ENCODE results near the gene CRYAA. TPM values are rescaled to one million over a fixed set of nuclear protein-coding genes. Genes with fewer than 3 reads are reported as not detected.

The CRYAA gene
- total RNA-seq, 1 experiment from 2014 or later = not detected

DNA sequence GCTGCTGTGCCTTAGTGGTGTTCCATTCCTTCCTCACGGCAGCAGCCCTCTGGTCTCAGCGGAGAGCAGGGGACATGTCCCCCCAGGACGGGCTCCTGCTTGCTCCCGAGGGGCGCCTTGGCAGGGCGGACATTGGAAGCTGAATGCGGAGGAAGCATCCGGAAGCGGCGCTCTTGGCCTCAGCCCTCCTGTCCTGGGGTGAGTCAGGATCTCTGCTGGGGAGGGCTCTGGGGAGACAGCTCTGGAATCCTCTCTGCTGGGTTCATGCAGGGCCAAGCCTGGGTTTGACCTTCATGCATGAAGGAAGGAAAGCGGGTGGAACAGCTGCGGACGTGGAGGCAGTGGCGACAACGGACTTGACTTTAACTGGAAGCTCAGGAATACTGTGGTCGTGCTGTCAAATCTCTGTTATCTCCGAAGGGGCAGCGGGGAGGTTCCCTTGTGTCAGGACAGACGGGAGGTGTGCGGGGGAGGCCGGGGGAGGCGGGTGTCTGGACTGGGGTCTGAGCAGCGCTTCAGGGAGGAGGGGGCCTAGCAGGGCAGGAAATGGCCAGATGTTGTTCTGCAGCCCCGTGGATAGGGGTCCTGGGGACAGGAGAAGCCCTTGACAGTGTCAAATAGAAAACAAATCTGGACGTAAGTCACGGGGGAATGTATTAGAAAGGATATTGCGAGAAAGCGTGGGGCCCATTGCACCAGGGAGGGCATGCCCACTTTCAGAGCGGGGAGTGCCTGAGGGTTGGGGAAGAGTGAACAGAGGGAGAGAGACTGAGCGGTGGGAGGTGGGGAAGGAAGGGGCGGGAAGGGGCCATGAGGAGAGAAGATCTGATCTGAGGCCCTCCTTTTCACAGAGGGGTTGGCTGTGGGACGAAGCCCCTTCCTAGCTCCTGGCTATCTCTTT lies 26.6 kb downstream of the CRYAA start:
- no peak for ATAC-seq
- H3K9me3 Mint-ChIP-seq = peaks cover 28% of the 10 kb centered on the region
- TF ChIP-seq, protein P1, sequence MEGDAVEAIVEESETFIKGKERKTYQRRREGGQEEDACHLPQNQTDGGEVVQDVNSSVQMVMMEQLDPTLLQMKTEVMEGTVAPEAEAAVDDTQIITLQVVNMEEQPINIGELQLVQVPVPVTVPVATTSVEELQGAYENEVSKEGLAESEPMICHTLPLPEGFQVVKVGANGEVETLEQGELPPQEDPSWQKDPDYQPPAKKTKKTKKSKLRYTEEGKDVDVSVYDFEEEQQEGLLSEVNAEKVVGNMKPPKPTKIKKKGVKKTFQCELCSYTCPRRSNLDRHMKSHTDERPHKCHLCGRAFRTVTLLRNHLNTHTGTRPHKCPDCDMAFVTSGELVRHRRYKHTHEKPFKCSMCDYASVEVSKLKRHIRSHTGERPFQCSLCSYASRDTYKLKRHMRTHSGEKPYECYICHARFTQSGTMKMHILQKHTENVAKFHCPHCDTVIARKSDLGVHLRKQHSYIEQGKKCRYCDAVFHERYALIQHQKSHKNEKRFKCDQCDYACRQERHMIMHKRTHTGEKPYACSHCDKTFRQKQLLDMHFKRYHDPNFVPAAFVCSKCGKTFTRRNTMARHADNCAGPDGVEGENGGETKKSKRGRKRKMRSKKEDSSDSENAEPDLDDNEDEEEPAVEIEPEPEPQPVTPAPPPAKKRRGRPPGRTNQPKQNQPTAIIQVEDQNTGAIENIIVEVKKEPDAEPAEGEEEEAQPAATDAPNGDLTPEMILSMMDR (IDR thresholded peaks at IDR 0.05) = no peak
- peaks cover 20% of the 10 kb centered on the region for H3K4me1 Mint-ChIP-seq
- H3K36me3 Mint-ChIP-seq = no peaks in the 10 kb centered on the region
- DNase-seq (ENCODE audit: low spot score) = peak; percentile 11
- peak overlapping the region; percentile 85; the same call in 1 of the 2 replicates for H3K27ac Mint-ChIP-seq
- ChIA-PET CTCF (no interaction called here), POLR2A (no interaction called here)
- no peak overlapping the region for H3K4me3 Mint-ChIP-seq
- peaks cover 2% of the 10 kb centered on the region; the same call in 1 of the 2 replicates for H3K27me3 Mint-ChIP-seq (ENCODE audit: low read depth)

DNA sequence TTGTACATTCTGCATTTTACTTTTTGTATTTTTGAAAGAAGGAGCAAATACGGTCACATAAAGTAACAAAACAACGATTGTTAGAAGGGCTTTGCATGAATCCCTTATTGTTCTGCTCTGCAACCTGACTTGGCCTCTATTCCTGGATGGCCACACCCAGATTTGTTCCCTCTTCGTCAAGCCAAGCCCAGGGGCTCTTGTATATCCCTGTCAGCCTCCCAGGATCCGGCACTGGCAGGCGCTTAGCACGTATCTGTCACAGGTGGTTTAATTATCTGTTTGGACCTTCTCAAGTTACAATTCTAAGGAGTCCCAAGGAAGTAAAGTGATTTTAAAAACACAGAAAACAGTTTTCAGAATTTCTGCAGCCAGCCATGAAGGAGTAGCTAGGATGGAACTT lies 28.0 kb downstream of the CRYAA start:
- TF ChIP-seq NR3C1 (CRISPR knock-in tag; conservative IDR thresholded peaks at IDR 0.05; ENCODE audit: low read depth) (no peak), NFE2L1 (CRISPR knock-in tag; IDR thresholded peaks at IDR 0.05) (no peak), NFATC4 (CRISPR knock-in tag; IDR thresholded peaks at IDR 0.05) (no peak), GABPB1 (CRISPR knock-in tag; IDR thresholded peaks at IDR 0.05) (no peak), NR1H2 (CRISPR knock-in tag; IDR thresholded peaks at IDR 0.05) (no peak), TP53 (CRISPR knock-in tag; IDR thresholded peaks at IDR 0.05) (no peak), ZNF121 (CRISPR knock-in tag; IDR thresholded peaks at IDR 0.05) (no peak), HMGA2 (CRISPR knock-in tag; IDR thresholded peaks at IDR 0.05) (no peak), IRF2 (CRISPR knock-in tag; IDR thresholded peaks at IDR 0.05; ENCODE audit: borderline replicate concordance, low read depth) (no peak), PRRX2 (CRISPR knock-in tag; IDR thresholded peaks at IDR 0.05) (no peak), FOXJ3 (CRISPR knock-in tag; IDR thresholded peaks at IDR 0.05; ENCODE audit: borderline replicate concordance) (no peak), CREB1 (CRISPR knock-in tag; IDR thresholded peaks at IDR 0.05) (no peak), FOXK1 (CRISPR knock-in tag; IDR thresholded peaks at IDR 0.05) (no peak)
- TF ChIP-seq, protein P2, sequence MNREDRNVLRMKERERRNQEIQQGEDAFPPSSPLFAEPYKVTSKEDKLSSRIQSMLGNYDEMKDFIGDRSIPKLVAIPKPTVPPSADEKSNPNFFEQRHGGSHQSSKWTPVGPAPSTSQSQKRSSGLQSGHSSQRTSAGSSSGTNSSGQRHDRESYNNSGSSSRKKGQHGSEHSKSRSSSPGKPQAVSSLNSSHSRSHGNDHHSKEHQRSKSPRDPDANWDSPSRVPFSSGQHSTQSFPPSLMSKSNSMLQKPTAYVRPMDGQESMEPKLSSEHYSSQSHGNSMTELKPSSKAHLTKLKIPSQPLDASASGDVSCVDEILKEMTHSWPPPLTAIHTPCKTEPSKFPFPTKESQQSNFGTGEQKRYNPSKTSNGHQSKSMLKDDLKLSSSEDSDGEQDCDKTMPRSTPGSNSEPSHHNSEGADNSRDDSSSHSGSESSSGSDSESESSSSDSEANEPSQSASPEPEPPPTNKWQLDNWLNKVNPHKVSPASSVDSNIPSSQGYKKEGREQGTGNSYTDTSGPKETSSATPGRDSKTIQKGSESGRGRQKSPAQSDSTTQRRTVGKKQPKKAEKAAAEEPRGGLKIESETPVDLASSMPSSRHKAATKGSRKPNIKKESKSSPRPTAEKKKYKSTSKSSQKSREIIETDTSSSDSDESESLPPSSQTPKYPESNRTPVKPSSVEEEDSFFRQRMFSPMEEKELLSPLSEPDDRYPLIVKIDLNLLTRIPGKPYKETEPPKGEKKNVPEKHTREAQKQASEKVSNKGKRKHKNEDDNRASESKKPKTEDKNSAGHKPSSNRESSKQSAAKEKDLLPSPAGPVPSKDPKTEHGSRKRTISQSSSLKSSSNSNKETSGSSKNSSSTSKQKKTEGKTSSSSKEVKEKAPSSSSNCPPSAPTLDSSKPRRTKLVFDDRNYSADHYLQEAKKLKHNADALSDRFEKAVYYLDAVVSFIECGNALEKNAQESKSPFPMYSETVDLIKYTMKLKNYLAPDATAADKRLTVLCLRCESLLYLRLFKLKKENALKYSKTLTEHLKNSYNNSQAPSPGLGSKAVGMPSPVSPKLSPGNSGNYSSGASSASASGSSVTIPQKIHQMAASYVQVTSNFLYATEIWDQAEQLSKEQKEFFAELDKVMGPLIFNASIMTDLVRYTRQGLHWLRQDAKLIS (CRISPR knock-in tag; IDR thresholded peaks at IDR 0.05; ENCODE audit: borderline replicate concordance) = no peak
- TF ChIP-seq, protein P3, sequence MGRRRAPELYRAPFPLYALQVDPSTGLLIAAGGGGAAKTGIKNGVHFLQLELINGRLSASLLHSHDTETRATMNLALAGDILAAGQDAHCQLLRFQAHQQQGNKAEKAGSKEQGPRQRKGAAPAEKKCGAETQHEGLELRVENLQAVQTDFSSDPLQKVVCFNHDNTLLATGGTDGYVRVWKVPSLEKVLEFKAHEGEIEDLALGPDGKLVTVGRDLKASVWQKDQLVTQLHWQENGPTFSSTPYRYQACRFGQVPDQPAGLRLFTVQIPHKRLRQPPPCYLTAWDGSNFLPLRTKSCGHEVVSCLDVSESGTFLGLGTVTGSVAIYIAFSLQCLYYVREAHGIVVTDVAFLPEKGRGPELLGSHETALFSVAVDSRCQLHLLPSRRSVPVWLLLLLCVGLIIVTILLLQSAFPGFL (CRISPR knock-in tag; IDR thresholded peaks at IDR 0.05; ENCODE audit: borderline replicate concordance) = no peak
- TF ChIP-seq, protein P4, sequence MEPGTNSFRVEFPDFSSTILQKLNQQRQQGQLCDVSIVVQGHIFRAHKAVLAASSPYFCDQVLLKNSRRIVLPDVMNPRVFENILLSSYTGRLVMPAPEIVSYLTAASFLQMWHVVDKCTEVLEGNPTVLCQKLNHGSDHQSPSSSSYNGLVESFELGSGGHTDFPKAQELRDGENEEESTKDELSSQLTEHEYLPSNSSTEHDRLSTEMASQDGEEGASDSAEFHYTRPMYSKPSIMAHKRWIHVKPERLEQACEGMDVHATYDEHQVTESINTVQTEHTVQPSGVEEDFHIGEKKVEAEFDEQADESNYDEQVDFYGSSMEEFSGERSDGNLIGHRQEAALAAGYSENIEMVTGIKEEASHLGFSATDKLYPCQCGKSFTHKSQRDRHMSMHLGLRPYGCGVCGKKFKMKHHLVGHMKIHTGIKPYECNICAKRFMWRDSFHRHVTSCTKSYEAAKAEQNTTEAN (CRISPR knock-in tag; IDR thresholded peaks at IDR 0.05) = no peak
- TF ChIP-seq, protein P5, sequence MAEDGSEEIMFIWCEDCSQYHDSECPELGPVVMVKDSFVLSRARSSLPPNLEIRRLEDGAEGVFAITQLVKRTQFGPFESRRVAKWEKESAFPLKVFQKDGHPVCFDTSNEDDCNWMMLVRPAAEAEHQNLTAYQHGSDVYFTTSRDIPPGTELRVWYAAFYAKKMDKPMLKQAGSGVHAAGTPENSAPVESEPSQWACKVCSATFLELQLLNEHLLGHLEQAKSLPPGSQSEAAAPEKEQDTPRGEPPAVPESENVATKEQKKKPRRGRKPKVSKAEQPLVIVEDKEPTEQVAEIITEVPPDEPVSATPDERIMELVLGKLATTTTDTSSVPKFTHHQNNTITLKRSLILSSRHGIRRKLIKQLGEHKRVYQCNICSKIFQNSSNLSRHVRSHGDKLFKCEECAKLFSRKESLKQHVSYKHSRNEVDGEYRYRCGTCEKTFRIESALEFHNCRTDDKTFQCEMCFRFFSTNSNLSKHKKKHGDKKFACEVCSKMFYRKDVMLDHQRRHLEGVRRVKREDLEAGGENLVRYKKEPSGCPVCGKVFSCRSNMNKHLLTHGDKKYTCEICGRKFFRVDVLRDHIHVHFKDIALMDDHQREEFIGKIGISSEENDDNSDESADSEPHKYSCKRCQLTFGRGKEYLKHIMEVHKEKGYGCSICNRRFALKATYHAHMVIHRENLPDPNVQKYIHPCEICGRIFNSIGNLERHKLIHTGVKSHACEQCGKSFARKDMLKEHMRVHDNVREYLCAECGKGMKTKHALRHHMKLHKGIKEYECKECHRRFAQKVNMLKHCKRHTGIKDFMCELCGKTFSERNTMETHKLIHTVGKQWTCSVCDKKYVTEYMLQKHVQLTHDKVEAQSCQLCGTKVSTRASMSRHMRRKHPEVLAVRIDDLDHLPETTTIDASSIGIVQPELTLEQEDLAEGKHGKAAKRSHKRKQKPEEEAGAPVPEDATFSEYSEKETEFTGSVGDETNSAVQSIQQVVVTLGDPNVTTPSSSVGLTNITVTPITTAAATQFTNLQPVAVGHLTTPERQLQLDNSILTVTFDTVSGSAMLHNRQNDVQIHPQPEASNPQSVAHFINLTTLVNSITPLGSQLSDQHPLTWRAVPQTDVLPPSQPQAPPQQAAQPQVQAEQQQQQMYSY (CRISPR knock-in tag; IDR thresholded peaks at IDR 0.05) = no peak
- TF ChIP-seq, protein P6, sequence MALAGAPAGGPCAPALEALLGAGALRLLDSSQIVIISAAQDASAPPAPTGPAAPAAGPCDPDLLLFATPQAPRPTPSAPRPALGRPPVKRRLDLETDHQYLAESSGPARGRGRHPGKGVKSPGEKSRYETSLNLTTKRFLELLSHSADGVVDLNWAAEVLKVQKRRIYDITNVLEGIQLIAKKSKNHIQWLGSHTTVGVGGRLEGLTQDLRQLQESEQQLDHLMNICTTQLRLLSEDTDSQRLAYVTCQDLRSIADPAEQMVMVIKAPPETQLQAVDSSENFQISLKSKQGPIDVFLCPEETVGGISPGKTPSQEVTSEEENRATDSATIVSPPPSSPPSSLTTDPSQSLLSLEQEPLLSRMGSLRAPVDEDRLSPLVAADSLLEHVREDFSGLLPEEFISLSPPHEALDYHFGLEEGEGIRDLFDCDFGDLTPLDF (CRISPR knock-in tag; IDR thresholded peaks at IDR 0.05) = no peak
- DNase-seq (ENCODE audit: low spot score) (peak; percentile 3), ATAC-seq (no peak)
- Mint-ChIP-seq H3K27me3 (ENCODE audit: low read depth) (peaks cover 2% of the 10 kb centered on the region; the same call in 1 of the 2 replicates), H3K4me3 (no peak overlapping the region), H3K27ac (no peak overlapping the region), H3K4me1 (peaks cover 20% of the 10 kb centered on the region), H3K9me3 (peaks cover 40% of the 10 kb centered on the region), H3K36me3 (peaks cover 9% of the 10 kb centered on the region)
- POLR2A ChIA-PET = no interaction called here
- CTCF ChIA-PET = no interaction called here

All from WTC11 (cell line).